HepG2 (cell line): Measurements from ENCODE around the gene KCNJ5. TPM values are rescaled to one million over a fixed set of nuclear protein-coding genes. Genes with fewer than 3 reads are reported as not detected.

ENCODE experiments used
- ATAC-seq: fragments of 200-7000 bp; cut with Tn5 transposase; 3 replicates; pipeline ENCODE4 v1.9.1; 2020; ENCODE audit warnings: mild to moderate bottlenecking, moderate library complexity
- BruUV-seq: library from RNA; stranded (reverse); fragments of 400-500 nt; replicated peaks from 2 replicates; lab custom pipeline; 2021; lab: Mats Ljungman, UMichigan
- CTCF ChIA-PET: fragments of 300-600 bp; formaldehyde crosslinking; extraction: SDS; loops from one replicate; lab custom pipeline; 2021; ENCODE audit warnings: low total read pairs, inconsistent platforms, low intra/inter-chr PET ratio; lab: Yijun Ruan, JAX
- POLR2A ChIA-PET: fragments of 350-600 bp; sonication (Branson Sonifier 250); formaldehyde crosslinking; loops from one replicate; lab custom pipeline; 2020; ENCODE audit warnings: antibody characterized with exemption, inconsistent platforms; lab: Yijun Ruan, JAX
- DNase-seq: peaks from one replicate; pipeline ENCODE4 v3.0.0-alpha.2; 2015; ENCODE audit warnings: low spot score
- FAIRE-seq: peaks from 3 replicates; lab custom pipeline; 2011; peaks lifted over from hg19 to GRCh38; lab: Jason Lieb, UNC
- H2AFZ ChIP-seq: one replicate; pipeline ENCODE4 v1.6.1; 2011; ENCODE audit warnings: low read length, inconsistent platforms
- H3K27ac ChIP-seq: fragments of 300-600 bp; 3 replicates; pipeline ENCODE4 v1.8.0; 2011; ENCODE audit warnings: mixed run types, mild to moderate bottlenecking, mixed read lengths, low read length, inconsistent platforms; ENCODE audit not compliant: insufficient read depth; ENCODE audit errors: extremely low read length
- H3K27me3 ChIP-seq, 2 experiments: fragments of 200-600 bp in 1 of 2; 2 replicates in 1 of 2; 3 replicates in 1 of 2; pipeline versions ENCODE4 v1.6.0 to v1.8.0; 2011; ENCODE audit warnings: low read length in 2 of 2, mild to moderate bottlenecking in 2 of 2, moderate library complexity in 2 of 2, inconsistent platforms in 1 of 2; ENCODE audit not compliant: insufficient read depth in 2 of 2, control insufficient read depth in 1 of 2
- H3K36me3 ChIP-seq, 2 experiments: fragments of 200-600 bp in 1 of 2; replicated peaks in 1 of 2; 2 replicates in 1 of 2; 3 replicates in 1 of 2; pipeline versions ENCODE4 v1.5.1 to v1.8.0; 2011; ENCODE audit warnings: low read length in 2 of 2, inconsistent platforms in 1 of 2; ENCODE audit not compliant: insufficient read depth in 2 of 2, control insufficient read depth in 1 of 2
- H3K4me1 ChIP-seq: 2 replicates; pipeline ENCODE4 v1.5.1; 2012; ENCODE audit warnings: low read length, inconsistent platforms; ENCODE audit not compliant: insufficient read depth
- H3K4me2 ChIP-seq: 2 replicates; pipeline ENCODE4 v1.6.0; 2011; ENCODE audit warnings: low read depth, low read length, inconsistent platforms
- H3K4me3 ChIP-seq, 3 experiments: fragments of 200-600 bp in 1 of 3; sonication (generic), shearing (Covaris generic) in 1 of 3; replicated peaks in 1 of 3; 2 replicates each; pipeline ENCODE4 v1.5.1; 2011 to 2016; ENCODE audit warnings: low read length in 3 of 3, inconsistent platforms in 2 of 3, low read depth in 2 of 3, mild to moderate bottlenecking in 2 of 3, control low read depth in 1 of 3, mixed read lengths in 1 of 3; ENCODE audit not compliant: insufficient read depth in 1 of 3
- H3K79me2 ChIP-seq: one replicate; pipeline ENCODE4 v1.6.1; 2011; ENCODE audit warnings: low read length, inconsistent platforms; ENCODE audit not compliant: insufficient read depth
- H3K9ac ChIP-seq: 2 replicates; pipeline ENCODE4 v1.6.0; 2011; ENCODE audit warnings: mild to moderate bottlenecking, low read depth, low read length, inconsistent platforms; ENCODE audit not compliant: insufficient read depth
- H3K9me3 ChIP-seq: 2 replicates; pipeline ENCODE4 v1.5.1; 2012; ENCODE audit warnings: mild to moderate bottlenecking, low read length
- H4K20me1 ChIP-seq: 2 replicates; pipeline ENCODE4 v1.6.0; 2011; ENCODE audit warnings: inconsistent platforms, mild to moderate bottlenecking, low read length, moderate library complexity; ENCODE audit not compliant: insufficient read depth
- ARNT ChIP-seq: fragments of 450-650 bp; IDR thresholded peaks from 2 replicates; pipeline ENCODE4 v1.6.1; 2017
- CEBPZ ChIP-seq: IDR thresholded peaks from 2 replicates; pipeline ENCODE4 v1.6.1; 2012; ENCODE audit warnings: low read length, improper control_type of control experiment
- HDAC2 ChIP-seq: sonication (generic); formaldehyde crosslinking; IDR thresholded peaks from 2 replicates; pipeline ENCODE4 v1.4.0; 2020; ENCODE audit warnings: missing genetic modification reagents
- NBN ChIP-seq: fragments of 450-650 bp; conservative IDR thresholded peaks from 2 replicates; pipeline ENCODE4 v1.6.1; 2017
- NFIB ChIP-seq: sonication (generic); formaldehyde crosslinking; IDR thresholded peaks from 2 replicates; pipeline ENCODE4 v1.9.0; 2021; ENCODE audit warnings: missing genetic modification reagents, mild to moderate bottlenecking, borderline replicate concordance
- NR2F6 ChIP-seq, 2 experiments: IDR thresholded peaks; 2 replicates each; pipeline ENCODE4 v1.6.1; 2016; ENCODE audit warnings: antibody characterized with exemption in 1 of 2, mild to moderate bottlenecking in 1 of 2
- PLRG1 ChIP-seq: fragments of 450-650 bp; conservative IDR thresholded peaks from 2 replicates; pipeline ENCODE4 v1.6.1; 2016
- RAD51 ChIP-seq: fragments of 450-650 bp; IDR thresholded peaks from 2 replicates; pipeline ENCODE4 v1.6.1; 2016; ENCODE audit warnings: borderline replicate concordance
- RFX3 ChIP-seq: IDR thresholded peaks from 2 replicates; pipeline ENCODE4 v1.6.1; 2016; ENCODE audit warnings: missing biosample characterization, missing genetic modification reagents
- SYNCRIP ChIP-seq: fragments of 200-400 bp; formaldehyde crosslinking; IDR thresholded peaks from 2 replicates; pipeline ENCODE4 v1.6.1; 2018; ENCODE audit warnings: mild to moderate bottlenecking, low read depth, low read length; ENCODE audit not compliant: insufficient read depth
- TBL1XR1 ChIP-seq: fragments of 150-350 bp; IDR thresholded peaks from 2 replicates; pipeline ENCODE4 v1.6.1; 2014; ENCODE audit warnings: borderline replicate concordance, low read length; ENCODE audit not compliant: partially characterized antibody
- TERF1 ChIP-seq: sonication (generic); formaldehyde crosslinking; IDR thresholded peaks from 2 replicates; pipeline ENCODE4 v1.8.0; 2022; ENCODE audit warnings: mild to moderate bottlenecking, missing genetic modification reagents, moderate library complexity
- ZBTB7A ChIP-seq: sonication (generic); formaldehyde crosslinking; IDR thresholded peaks from 2 replicates; pipeline ENCODE4 v1.8.0; 2022; ENCODE audit warnings: mild to moderate bottlenecking, missing genetic modification reagents
- ZBTB7B ChIP-seq: sonication (generic); formaldehyde crosslinking; IDR thresholded peaks from 2 replicates; pipeline ENCODE4 v1.4.0; 2020; ENCODE audit warnings: missing genetic modification reagents
- ZNF430 ChIP-seq: sonication (generic); formaldehyde crosslinking; IDR thresholded peaks from 2 replicates; pipeline ENCODE4 v1.9.0; 2021; ENCODE audit warnings: mild to moderate bottlenecking, missing genetic modification reagents
- ZSCAN20 ChIP-seq: sonication (generic); formaldehyde crosslinking; IDR thresholded peaks from 2 replicates; pipeline ENCODE4 v1.4.0; 2020; ENCODE audit warnings: missing genetic modification reagents, mild to moderate bottlenecking, borderline replicate concordance
- ZSCAN5A ChIP-seq: sonication (generic); formaldehyde crosslinking; IDR thresholded peaks from 2 replicates; pipeline ENCODE4 v1.8.0; 2022; ENCODE audit warnings: mild to moderate bottlenecking, missing genetic modification reagents, borderline replicate concordance
- WGBS: methylation state at CpG from one replicate; pipeline ENCODE4 v1.1.6; 2017; ENCODE audit warnings: low lambda C conversion rate; 5-methylcytosine and 5-hydroxymethylcytosine counted together
- in situ Hi-C: cut with HindIII; loops from 2 replicates; pipeline ENCODE4 v1.10.0; 2017; ENCODE audit warnings: low pct_unique_long_range_greater_than_20kb; ENCODE audit not compliant: extremely low pct_ligation_motif_present
- intact Hi-C: fragments of 100-400 bp; cut with micrococcal nuclease; formaldehyde crosslinking; loops from one replicate; pipeline ENCODE4 v1.10.0; 2022; ENCODE audit not compliant: unreplicated experiment
- polyA plus RNA-seq, 8 experiments: library from polyadenylated mRNA; depleted of rRNA in 3 of 8; stranded (reverse) in 7 of 8; unstranded in 1 of 8; fragments of >200 nt; fragmentation: Illumina TruSeq in 4 of 8; extraction: Trizol in 4 of 8; gene quantifications; 2 replicates each; pipeline versions ENCODE4 v1.2.1 to v1.2.3, GENCODE V29; 2011 to 2016; ENCODE audit warnings: low read depth in 4 of 8, missing spikeins in 1 of 8, mixed read lengths in 1 of 8; ENCODE audit not compliant: insufficient read depth in 1 of 8
- total RNA-seq, 5 experiments: library from RNA; depleted of rRNA; stranded (reverse); fragments of >200 nt; fragmentation: Illumina TruSeq; extraction: Trizol; gene quantifications; 2 replicates each; pipeline ENCODE4 v1.2.3, GENCODE V29; 2016; ENCODE audit warnings: low read depth in 1 of 5

KCNJ5 gene
- total and polyA plus RNA-seq, 2 of the 13 experiments (the other 11 are each of a cell fraction or from before 2014, with no cell fraction given) = not detected

GRCh38 chr11:128928400-128928799 is 37.2 kb downstream of the KCNJ5 start (continued):
- TF ChIP-seq CEBPZ = no peak
- no peak for TF ChIP-seq SYNCRIP
- TF ChIP-seq ZBTB7A (CRISPR knock-in tag) = no peak

GRCh38 chr11:128929468-128929867 is 38.3 kb downstream of the KCNJ5 start:
- H3K4me1 ChIP-seq = no peaks in the 10 kb centered on the region
- no peaks in the 10 kb centered on the region for H4K20me1 ChIP-seq
- peaks cover 1 to 35% of the 10 kb centered on the region in 2 experiments for H3K27me3 ChIP-seq
- H3K36me3 ChIP-seq = no peaks in the 10 kb centered on the region
- H3K4me3 ChIP-seq = no peak overlapping the region
- intact Hi-C loops (no loop called here), in situ Hi-C loops (no loop called here)
- BruUV-seq = no TSS peak
- H3K79me2 ChIP-seq = no peaks in the 10 kb centered on the region
- FAIRE-seq (no peak), ATAC-seq (no peak), DNase-seq (no peak)
- no peak overlapping the region for H3K27ac ChIP-seq
- no peak overlapping the region for H3K9ac ChIP-seq
- 15% methylated on average over 5 of the region's 5 CpGs for WGBS
- ChIA-PET CTCF (no interaction called here), POLR2A (no interaction called here)
- no peaks in the 10 kb centered on the region for H3K9me3 ChIP-seq
- H2AFZ ChIP-seq = no peak overlapping the region
- H3K4me2 ChIP-seq = no peak overlapping the region
- TF ChIP-seq NFIB (CRISPR knock-in tag) = no peak
- TF ChIP-seq TBL1XR1 = no peak
- no peak for TF ChIP-seq NR2F6 (IDR thresholded peaks at IDR 0.05)
- no peak for TF ChIP-seq NR2F6 (CRISPR knock-in tag; IDR thresholded peaks at IDR 0.05)
- TF ChIP-seq ZBTB7B = no peak
- no peak for TF ChIP-seq ZNF430 (CRISPR knock-in tag)
- TF ChIP-seq RFX3 (CRISPR knock-in tag) = no peak
- no peak for TF ChIP-seq TERF1 (CRISPR knock-in tag)
- no peak for TF ChIP-seq PLRG1
- TF ChIP-seq HDAC2 = no peak
- no peak for TF ChIP-seq RAD51
- no peak for TF ChIP-seq NBN
- TF ChIP-seq ARNT = no peak
- TF ChIP-seq ZSCAN20 (CRISPR knock-in tag) = no peak
- no peak for TF ChIP-seq ZSCAN5A (CRISPR knock-in tag)
